Kidney (tissue), 14 donors: Measurements from ENCODE around the gene BUD31. TPM values are rescaled to one million over a fixed set of nuclear protein-coding genes. Genes with fewer than 3 reads are reported as not detected.
"Not testable (repeated sequence)": the region's sequence is repeated elsewhere in the genome, so short reads cannot be mapped to it uniquely, and the experiment has no call there.

Source experiments
- DNase-seq, 5 donors: peaks; one replicate each; pipeline ENCODE4 v3.0.0-alpha.2; 2013 to 2020
- FAIRE-seq: peaks from 2 replicates; lab custom pipeline; 2012; peaks lifted over from hg19 to GRCh38; lab: Jason Lieb, UNC
- H3K27ac ChIP-seq, 2 donors: one replicate each; pipeline ENCODE4 v1.7.0; 2013; ENCODE audit warnings: low read depth in 2 of 2, low read length in 2 of 2, inconsistent platforms in 1 of 2
- H3K27me3 ChIP-seq: one replicate; pipeline ENCODE4 v1.7.1; 2013; ENCODE audit warnings: low read length, inconsistent platforms; ENCODE audit not compliant: control insufficient read depth, insufficient read depth
- H3K36me3 ChIP-seq, 3 donors: one replicate each; pipeline versions ENCODE4 v1.7.0 to v1.7.1; 2013; ENCODE audit warnings: low read length in 3 of 3, control low read depth in 1 of 3, inconsistent platforms in 1 of 3; ENCODE audit not compliant: insufficient read depth in 3 of 3, control insufficient read depth in 2 of 3
- H3K4me1 ChIP-seq, 3 donors: one replicate each; pipeline versions ENCODE4 v1.7.0 to v1.7.1; 2013; ENCODE audit warnings: low read length in 3 of 3, inconsistent platforms in 1 of 3, low read depth in 1 of 3; ENCODE audit not compliant: control insufficient read depth in 2 of 3, insufficient read depth in 2 of 3
- H3K4me3 ChIP-seq, 3 donors: one replicate each; pipeline versions ENCODE4 v1.7.0 to v1.8.1; 2013; ENCODE audit warnings: low read length in 3 of 3, control low read depth in 1 of 3, inconsistent platforms in 1 of 3
- H3K9ac ChIP-seq, 3 donors: one replicate each; pipeline versions ENCODE4 v1.7.0 to v1.7.1; 2013; ENCODE audit warnings: low read length in 3 of 3, control low read depth in 1 of 3, inconsistent platforms in 1 of 3
- H3K9me3 ChIP-seq, 3 donors: one replicate each; pipeline versions ENCODE4 v1.7.0 to v1.7.1; 2013; ENCODE audit warnings: low read length in 3 of 3, control low read depth in 1 of 3, inconsistent platforms in 1 of 3; ENCODE audit not compliant: control insufficient read depth in 2 of 3, insufficient read depth in 1 of 3
- CTCF ChIP-seq: IDR thresholded peaks from 3 replicates; pipeline ENCODE4 v1.5.1; 2012; ENCODE audit warnings: mild to moderate bottlenecking, moderate library complexity, borderline replicate concordance; ENCODE audit not compliant: insufficient read depth; ENCODE audit errors: extremely low read depth
- intact Hi-C: fragments of 100-400 bp; cut with DNase I; formaldehyde crosslinking; loops from one replicate; pipeline ENCODE4 v1.11.1; 2022
- polyA plus RNA-seq: library from polyadenylated mRNA; stranded (reverse); fragments of 350-450 nt; fragmentation: Illumina TruSeq; extraction: RNeasy Lipid Tissue Mini Kit (QIAGEN cat#74804); gene quantifications from one replicate; pipeline ENCODE4 v1.2.3, GENCODE V29; 2014; ENCODE audit warnings: low read depth, low replicate concordance; ENCODE audit not compliant: insufficient read depth
- total RNA-seq: library from RNA; stranded (reverse); fragmentation: NEBNext Ultra II Directional; extraction: Animal tissue kit (Norgen Biotek cat#: 25700); gene quantifications from one replicate; pipeline ENCODE4 v1.2.1, GENCODE V29; 2021
- donor health status: control.
- donor health status: control.
- donor health status: control.
- donor health status: control.
- donor health status: control.
- donor health status: DM: yes; HTN: yes; CAD: no.
- donor health status: Normal renal cell carcinoma (clear cell type).

BUD31 gene
- total and polyA plus RNA-seq, 2 donors from 2014 or later: 79.0 to 141 TPM

GRCh38 chr7:99374111-99375064, 34.4 kb upstream of the BUD31 start, which contains the start of gene ARPC1B:
ARPC1B (plus strand) TSS chr7:99374730; CDS start chr7:99385715, 10,985 bp downstream.
- TF ChIP-seq CTCF: no peak
- H3K9me3 ChIP-seq: no peaks in the 10 kb centered on the region
- H3K4me3 ChIP-seq: peak within 1 kb of the TSS in 2 of 3 donors; percentile 55 to 61
- peaks cover 0 to 14% (median 0%) of the 10 kb centered on the region in 3 donors for H3K4me1 ChIP-seq
- peak within 1 kb of the TSS; percentile 65 to 74 for H3K27ac ChIP-seq
- intact Hi-C loops: no loop called here
- FAIRE-seq (no peak), DNase-seq (peak; percentile 48 to 95 (median 77))
- H3K27me3 ChIP-seq: no peaks in the 10 kb centered on the region
- H3K36me3 ChIP-seq: no peaks in the 10 kb centered on the region
- no peak within 1 kb of the TSS for H3K9ac ChIP-seq

- H3K4me1 ChIP-seq: peaks cover 0 to 22% (median 0%) of the 10 kb centered on the region in 3 donors
Observed at GRCh38 chr7:99375070-99375807, 33.5 kb upstream of the BUD31 start.

GRCh38 chr7:99379043-99379577, 29.7 kb upstream of the BUD31 start:
- peaks cover 0 to 28% (median 0%) of the 10 kb centered on the region in 3 donors for H3K4me1 ChIP-seq

More at GRCh38 chr7:99375070-99375807, 33.5 kb upstream of the BUD31 start:
- peak; percentile 39 to 93 (median 66) for DNase-seq
- TF ChIP-seq CTCF: no peak
- intact Hi-C loops: no loop called here
- H3K36me3 ChIP-seq: no peaks in the 10 kb centered on the region
- H3K9me3 ChIP-seq: no peaks in the 10 kb centered on the region
- no peaks in the 10 kb centered on the region for H3K27me3 ChIP-seq
- peak overlapping the region; percentile 63 to 74 for H3K27ac ChIP-seq
- FAIRE-seq: no peak
- H3K4me3 ChIP-seq: peak overlapping the region in 1 of 3 donors; percentile 61
- H3K9ac ChIP-seq: no peak overlapping the region

GRCh38 chr7:99379693-99380031, 29.1 kb upstream of the BUD31 start:
- H3K9me3 ChIP-seq, H3K36me3 ChIP-seq, intact Hi-C loops, FAIRE-seq, DNase-seq, H3K4me3 ChIP-seq, H3K27me3 ChIP-seq: not testable (repeated sequence)
- H3K9ac ChIP-seq: peak overlapping the region in 1 of 3 donors; percentile 19
- H3K4me1 ChIP-seq: peaks cover 0 to 28% (median 0%) of the 10 kb centered on the region in 3 donors
- peak overlapping the region; percentile 82 to 85 for H3K27ac ChIP-seq

More at GRCh38 chr7:99379043-99379577, 29.7 kb upstream of the BUD31 start:
- TF ChIP-seq CTCF: no peak
- intact Hi-C loops: no loop called here
- Histone ChIP-seq H3K9ac (no peak overlapping the region), H3K9me3 (no peaks in the 10 kb centered on the region), H3K27ac (peak overlapping the region; percentile 82 to 85), H3K36me3 (no peaks in the 10 kb centered on the region), H3K27me3 (no peaks in the 10 kb centered on the region), H3K4me3 (no peak overlapping the region)
- DNase-seq: peak in 1 of 5 donors; percentile 35
- FAIRE-seq: no peak
